Fibroblast of upper back skin (primary cell): ENCODE data around the gene MIEF1.
"Not testable (repeated sequence)": the region's sequence is repeated elsewhere in the genome, so short reads cannot be mapped to it uniquely, and the experiment has no call there.

ENCODE experiments used
- DNase-seq: peaks from one replicate; pipeline ENCODE4 v3.0.0-alpha.2; 2013

MIEF1 gene

GRCh38 chr22:39517470-39517869 lies 15.4 kb downstream of the MIEF1 start:
- no peak for DNase-seq

GRCh38 chr22:39518144-39518786 lies 16.2 kb downstream of the MIEF1 start:
- DNase-seq: no peak

GRCh38 chr22:39518996-39519680 lies 17.0 kb downstream of the MIEF1 start:
- DNase-seq: no peak

- peak; percentile 99 for DNase-seq
Measured at GRCh38 chr22:39519681-39520225, 17.7 kb downstream of the MIEF1 start.

- DNase-seq: no peak
Measured at GRCh38 chr22:39520226-39521105, 18.4 kb downstream of the MIEF1 start, which contains the start of gene ATF4. Gene ATF4, plus strand, starts transcription at chr22:39520562. Its CDS starts 884 bp downstream, at chr22:39521446.

- DNase-seq: peak; percentile 75
Measured at GRCh38 chr22:39521106-39521885, 19.2 kb downstream of the MIEF1 start.

- DNase-seq: not testable (repeated sequence)
Measured at GRCh38 chr22:39522091-39522490, 20.0 kb downstream of the MIEF1 start.

- peak; percentile 67 for DNase-seq
Measured at GRCh38 chr22:39522567-39523300, 20.6 kb downstream of the MIEF1 start.

- DNase-seq: no peak
Measured at GRCh38 chr22:39524089-39524752, 22.1 kb downstream of the MIEF1 start.

- DNase-seq: no peak
Measured at GRCh38 chr22:39524753-39525657, 22.9 kb downstream of the MIEF1 start.

GRCh38 chr22:39525658-39525975 lies 23.5 kb downstream of the MIEF1 start:
- DNase-seq: no peak

GRCh38 chr22:39526736-39527171 lies 24.7 kb downstream of the MIEF1 start:
- no peak for DNase-seq

GRCh38 chr22:39527481-39527961 lies 25.4 kb downstream of the MIEF1 start:
- no peak for DNase-seq

- no peak for DNase-seq
Measured at GRCh38 chr22:39528080-39528661, 26.1 kb downstream of the MIEF1 start.

GRCh38 chr22:39528681-39529486 lies 26.8 kb downstream of the MIEF1 start:
- DNase-seq: peak; percentile 86

- no peak for DNase-seq
Measured at GRCh38 chr22:39529487-39529851, 27.4 kb downstream of the MIEF1 start.

GRCh38 chr22:39530116-39530515 lies 28.0 kb downstream of the MIEF1 start:
- no peak for DNase-seq

- DNase-seq: peak; percentile 48
Measured at GRCh38 chr22:39530692-39531331, 28.7 kb downstream of the MIEF1 start.
